ENCODE results near the gene KNDC1. TPM values are rescaled to one million over a fixed set of nuclear protein-coding genes. Genes with fewer than 3 reads are reported as not detected.

Gene KNDC1
- total and polyA plus RNA-seq, 2 experiments from 2014 or later: 1.8 to 16.0 TPM

DNA sequence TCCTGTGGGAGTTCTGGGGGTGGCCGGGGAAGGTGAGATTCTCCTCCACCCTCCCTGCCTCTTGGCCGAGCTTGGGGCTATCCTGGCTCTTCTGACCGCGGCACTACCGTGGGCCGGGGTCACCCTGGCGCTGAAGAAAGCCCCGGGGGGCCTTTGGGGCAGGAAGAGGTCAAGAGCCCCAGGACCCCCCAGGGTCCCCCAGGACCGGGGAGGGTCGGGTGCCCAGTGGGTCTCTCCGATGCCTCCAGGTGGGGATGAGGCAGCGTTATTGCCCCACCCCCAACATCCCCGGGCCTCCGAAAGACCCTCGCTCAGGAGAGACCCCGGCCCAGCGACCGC, 439 bp upstream of the KNDC1 start:
- no peak overlapping the region for H2AFZ ChIP-seq
- ATAC-seq: no peak
- Mint-ChIP-seq H3K27me3 (ENCODE audit: insufficient read depth, low read depth, poor library complexity) (peaks cover 20% of the 10 kb centered on the region), H3K9me3 (no peaks in the 10 kb centered on the region), H3K36me3 (ENCODE audit: low read depth) (peaks cover 4% of the 10 kb centered on the region; the same call in 1 of the 3 replicates), H3K27ac (no peak overlapping the region), H3K4me1 (peaks cover 25% of the 10 kb centered on the region), H3K4me3 (peak overlapping the region; percentile 62; the same call in 2 of the 3 replicates)
- H3K4me1 ChIP-seq (ENCODE audit: insufficient read depth): peaks cover 13% of the 10 kb centered on the region
- H3K79me2 ChIP-seq (replicated peaks; ENCODE audit: insufficient read depth): no peaks in the 10 kb centered on the region
- H3K27ac ChIP-seq (ENCODE audit: low read depth): no peak overlapping the region
- H4K20me1 ChIP-seq (replicated peaks; ENCODE audit: insufficient read depth): no peaks in the 10 kb centered on the region
- no peaks in the 10 kb centered on the region for H3K9me2 ChIP-seq (ENCODE audit: insufficient read depth)
- 0 out of 2 replicates have a peak, but pooled peaks cover 7% of the 10 kb centered on the region for H3F3A ChIP-seq (replicated peaks; ENCODE audit: low read depth)
- H3K36me3 ChIP-seq (ENCODE audit: insufficient read depth): no peaks in the 10 kb centered on the region
- H3K27me3 ChIP-seq (ENCODE audit: insufficient read depth): no peaks in the 10 kb centered on the region
- no peak for DNase-seq (ENCODE audit: low spot score)
- peak overlapping the region; percentile 34; the same call in 1 of the 2 replicates for H3K4me3 ChIP-seq
- H3K4me2 ChIP-seq: peak overlapping the region; percentile 60; the same call in 1 of the 2 replicates
- no peak for TF ChIP-seq ZNF462 (CRISPR knock-in tag; IDR thresholded peaks at IDR 0.05)
- no peak for TF ChIP-seq EZH2phosphoT487 (IDR thresholded peaks at IDR 0.05; ENCODE audit: unreplicated experiment)
- TF ChIP-seq, protein P1, sequence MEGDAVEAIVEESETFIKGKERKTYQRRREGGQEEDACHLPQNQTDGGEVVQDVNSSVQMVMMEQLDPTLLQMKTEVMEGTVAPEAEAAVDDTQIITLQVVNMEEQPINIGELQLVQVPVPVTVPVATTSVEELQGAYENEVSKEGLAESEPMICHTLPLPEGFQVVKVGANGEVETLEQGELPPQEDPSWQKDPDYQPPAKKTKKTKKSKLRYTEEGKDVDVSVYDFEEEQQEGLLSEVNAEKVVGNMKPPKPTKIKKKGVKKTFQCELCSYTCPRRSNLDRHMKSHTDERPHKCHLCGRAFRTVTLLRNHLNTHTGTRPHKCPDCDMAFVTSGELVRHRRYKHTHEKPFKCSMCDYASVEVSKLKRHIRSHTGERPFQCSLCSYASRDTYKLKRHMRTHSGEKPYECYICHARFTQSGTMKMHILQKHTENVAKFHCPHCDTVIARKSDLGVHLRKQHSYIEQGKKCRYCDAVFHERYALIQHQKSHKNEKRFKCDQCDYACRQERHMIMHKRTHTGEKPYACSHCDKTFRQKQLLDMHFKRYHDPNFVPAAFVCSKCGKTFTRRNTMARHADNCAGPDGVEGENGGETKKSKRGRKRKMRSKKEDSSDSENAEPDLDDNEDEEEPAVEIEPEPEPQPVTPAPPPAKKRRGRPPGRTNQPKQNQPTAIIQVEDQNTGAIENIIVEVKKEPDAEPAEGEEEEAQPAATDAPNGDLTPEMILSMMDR (conservative IDR thresholded peaks at IDR 0.05; ENCODE audit: low read depth in 2 of 2): no peak
- no peak for TF ChIP-seq NANOG (IDR thresholded peaks at IDR 0.05; ENCODE audit: borderline replicate concordance)
- no peak for TF ChIP-seq ZNF331 (CRISPR knock-in tag; IDR thresholded peaks at IDR 0.05; ENCODE audit: low read depth)
- no peak for TF ChIP-seq POLR2AphosphoS5 (IDR thresholded peaks at IDR 0.05; ENCODE audit: low read depth)
- TF ChIP-seq, protein P2, sequence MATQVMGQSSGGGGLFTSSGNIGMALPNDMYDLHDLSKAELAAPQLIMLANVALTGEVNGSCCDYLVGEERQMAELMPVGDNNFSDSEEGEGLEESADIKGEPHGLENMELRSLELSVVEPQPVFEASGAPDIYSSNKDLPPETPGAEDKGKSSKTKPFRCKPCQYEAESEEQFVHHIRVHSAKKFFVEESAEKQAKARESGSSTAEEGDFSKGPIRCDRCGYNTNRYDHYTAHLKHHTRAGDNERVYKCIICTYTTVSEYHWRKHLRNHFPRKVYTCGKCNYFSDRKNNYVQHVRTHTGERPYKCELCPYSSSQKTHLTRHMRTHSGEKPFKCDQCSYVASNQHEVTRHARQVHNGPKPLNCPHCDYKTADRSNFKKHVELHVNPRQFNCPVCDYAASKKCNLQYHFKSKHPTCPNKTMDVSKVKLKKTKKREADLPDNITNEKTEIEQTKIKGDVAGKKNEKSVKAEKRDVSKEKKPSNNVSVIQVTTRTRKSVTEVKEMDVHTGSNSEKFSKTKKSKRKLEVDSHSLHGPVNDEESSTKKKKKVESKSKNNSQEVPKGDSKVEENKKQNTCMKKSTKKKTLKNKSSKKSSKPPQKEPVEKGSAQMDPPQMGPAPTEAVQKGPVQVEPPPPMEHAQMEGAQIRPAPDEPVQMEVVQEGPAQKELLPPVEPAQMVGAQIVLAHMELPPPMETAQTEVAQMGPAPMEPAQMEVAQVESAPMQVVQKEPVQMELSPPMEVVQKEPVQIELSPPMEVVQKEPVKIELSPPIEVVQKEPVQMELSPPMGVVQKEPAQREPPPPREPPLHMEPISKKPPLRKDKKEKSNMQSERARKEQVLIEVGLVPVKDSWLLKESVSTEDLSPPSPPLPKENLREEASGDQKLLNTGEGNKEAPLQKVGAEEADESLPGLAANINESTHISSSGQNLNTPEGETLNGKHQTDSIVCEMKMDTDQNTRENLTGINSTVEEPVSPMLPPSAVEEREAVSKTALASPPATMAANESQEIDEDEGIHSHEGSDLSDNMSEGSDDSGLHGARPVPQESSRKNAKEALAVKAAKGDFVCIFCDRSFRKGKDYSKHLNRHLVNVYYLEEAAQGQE (IDR thresholded peaks at IDR 0.05; ENCODE audit: unreplicated experiment): no peak
- TF ChIP-seq CREB1 (CRISPR knock-in tag; IDR thresholded peaks at IDR 0.05; ENCODE audit: low read depth): no peak
- no peak for TF ChIP-seq STAT1 (IDR thresholded peaks at IDR 0.05; ENCODE audit: unreplicated experiment)
- TF ChIP-seq ETS1 (IDR thresholded peaks at IDR 0.05): no peak
- TF ChIP-seq ZNF114 (CRISPR knock-in tag; IDR thresholded peaks at IDR 0.05): no peak
- no peak for TF ChIP-seq JUNB (IDR thresholded peaks at IDR 0.05; ENCODE audit: unreplicated experiment)
- TF ChIP-seq EZH2 (IDR thresholded peaks at IDR 0.05; ENCODE audit: low read depth, unreplicated experiment): no peak

All from GM23338 (cell line).